Kasumi-1 (cell line): ENCODE data around the gene FPR1.

Experiments
- DNase-seq, 2 experiments: peaks; one replicate each; lab custom pipeline; 2025; lab: John Stamatoyannopoulos, UW

FPR1 gene

DNA sequence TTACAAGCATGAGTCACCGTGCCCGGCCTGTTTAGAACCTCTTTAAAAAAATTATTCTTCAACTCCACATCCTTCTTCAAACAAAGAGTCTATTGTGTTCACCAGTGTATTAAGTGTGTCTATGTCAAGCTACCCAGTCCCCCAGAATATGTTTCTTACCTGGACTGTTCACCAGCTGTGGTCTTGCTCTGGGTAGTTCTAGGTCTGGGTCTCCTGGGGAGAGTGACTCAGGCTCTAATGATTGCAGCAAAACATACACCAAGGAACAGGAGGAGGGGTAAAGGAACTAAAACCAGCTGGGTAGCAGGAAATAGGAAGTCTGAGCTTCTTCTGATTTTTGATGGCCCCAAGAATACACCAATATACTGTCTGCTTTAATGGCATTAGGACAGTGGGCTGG, at the start of gene FPR1:
FPR1 (minus strand) TSS at position 224 of the 400 bp plus-strand sequence. CDS start 4,884 bp downstream, outside the sequence.
- peak; percentile 33 to 50 for DNase-seq

- DNase-seq = no peak
Observed at GRCh38 chr19:51800473-51801244, 49.0 kb upstream of the FPR1 start.

DNA sequence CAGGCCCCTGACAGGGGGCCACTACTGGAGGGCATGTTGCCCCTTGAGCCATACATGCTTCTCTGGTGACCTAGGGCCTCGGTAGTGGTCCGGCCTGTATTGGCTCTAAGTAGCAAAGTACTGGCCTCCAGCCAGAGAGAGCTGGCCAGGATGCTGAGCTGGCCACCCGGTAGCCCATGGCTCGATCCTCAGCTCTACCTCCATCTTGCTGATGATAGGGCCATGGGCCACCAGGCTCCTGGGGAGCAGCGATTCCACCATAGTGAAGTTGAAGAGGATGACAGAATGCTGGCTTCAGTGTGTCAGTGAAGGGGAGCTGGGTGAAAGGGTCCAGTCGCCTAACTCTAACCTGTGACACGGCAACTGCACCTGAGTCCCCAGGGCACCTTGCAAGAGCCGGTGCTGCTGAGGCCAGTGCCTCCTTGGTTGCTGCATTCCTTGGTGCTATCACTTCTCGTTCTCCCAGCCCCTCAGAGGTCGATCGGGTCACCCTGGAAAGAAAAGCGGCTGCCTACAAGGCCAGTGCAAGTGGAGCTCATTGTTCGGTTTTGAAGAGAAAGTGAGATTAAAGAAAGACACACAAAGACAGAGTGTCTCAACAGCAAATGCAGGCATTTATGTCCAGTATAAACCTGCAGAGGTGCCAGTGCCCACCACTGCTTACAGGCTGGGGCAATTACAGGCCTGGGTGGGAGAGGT, 48.2 kb upstream of the FPR1 start:
- DNase-seq = no peak

- peak; percentile 74 to 78 for DNase-seq
Observed at GRCh38 chr19:51799034-51799773, 47.5 kb upstream of the FPR1 start.

DNA sequence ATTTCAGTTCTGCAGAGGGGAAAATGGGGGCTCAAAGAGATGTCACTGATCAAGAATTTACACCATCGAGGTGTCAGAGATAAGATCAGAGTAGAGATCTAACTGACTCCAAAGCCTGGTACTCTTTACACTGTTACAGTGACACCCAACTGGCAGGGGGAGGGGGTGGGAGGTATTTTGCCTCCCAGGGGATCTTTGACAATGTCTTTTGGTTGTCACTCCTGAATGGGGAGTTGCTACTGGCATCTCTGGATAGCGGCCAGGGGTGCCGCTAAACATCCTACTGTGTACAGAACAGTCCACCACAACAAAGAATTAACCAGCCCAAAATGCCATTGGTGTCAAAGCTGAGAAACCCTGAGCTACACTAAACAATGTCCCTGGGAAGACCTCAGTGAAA, 46.4 kb upstream of the FPR1 start:
- DNase-seq = no peak

DNA sequence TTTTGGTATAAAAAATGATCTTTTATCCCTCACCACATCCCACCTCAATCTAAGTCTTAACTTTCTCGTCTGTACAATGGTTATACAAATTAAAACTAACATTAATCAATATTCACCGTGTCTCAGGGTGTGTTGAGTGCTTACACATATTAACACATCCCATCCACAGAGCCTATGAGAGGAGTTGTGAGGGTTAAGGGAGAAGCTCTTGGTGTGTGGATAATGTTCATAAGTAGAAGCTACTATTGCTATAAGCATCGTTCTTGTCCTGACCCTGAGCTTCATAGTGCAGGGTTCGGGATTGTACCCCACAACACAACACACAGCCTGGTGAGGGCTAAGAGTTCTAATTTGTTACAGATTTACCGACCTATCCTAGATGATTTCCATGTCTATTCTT, 45.8 kb upstream of the FPR1 start:
- no peak for DNase-seq

DNA sequence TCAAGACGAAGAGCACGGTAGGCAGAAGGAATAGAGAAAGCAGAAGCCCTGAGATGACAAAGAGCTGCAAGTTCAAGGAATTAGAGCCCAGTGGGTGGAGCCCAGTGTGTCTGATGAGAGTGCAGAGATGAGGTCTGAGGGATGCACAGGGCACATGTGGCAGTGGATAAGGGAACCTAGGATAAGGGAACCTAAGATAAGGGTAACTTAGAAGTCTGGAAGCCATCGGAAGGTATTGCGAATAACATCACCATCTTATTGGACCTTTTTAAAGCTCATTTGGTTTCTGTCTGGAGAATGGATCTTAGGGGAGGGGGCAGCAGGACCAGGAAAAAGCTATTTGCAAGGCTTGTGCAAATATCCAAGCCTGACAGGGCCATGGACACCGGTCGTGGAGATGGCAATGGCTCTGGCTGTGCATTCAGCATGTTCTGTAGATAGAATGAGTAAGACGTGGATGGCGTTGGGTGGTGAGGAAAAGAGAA, 44.6 kb upstream of the FPR1 start:
- DNase-seq = no peak

DNA sequence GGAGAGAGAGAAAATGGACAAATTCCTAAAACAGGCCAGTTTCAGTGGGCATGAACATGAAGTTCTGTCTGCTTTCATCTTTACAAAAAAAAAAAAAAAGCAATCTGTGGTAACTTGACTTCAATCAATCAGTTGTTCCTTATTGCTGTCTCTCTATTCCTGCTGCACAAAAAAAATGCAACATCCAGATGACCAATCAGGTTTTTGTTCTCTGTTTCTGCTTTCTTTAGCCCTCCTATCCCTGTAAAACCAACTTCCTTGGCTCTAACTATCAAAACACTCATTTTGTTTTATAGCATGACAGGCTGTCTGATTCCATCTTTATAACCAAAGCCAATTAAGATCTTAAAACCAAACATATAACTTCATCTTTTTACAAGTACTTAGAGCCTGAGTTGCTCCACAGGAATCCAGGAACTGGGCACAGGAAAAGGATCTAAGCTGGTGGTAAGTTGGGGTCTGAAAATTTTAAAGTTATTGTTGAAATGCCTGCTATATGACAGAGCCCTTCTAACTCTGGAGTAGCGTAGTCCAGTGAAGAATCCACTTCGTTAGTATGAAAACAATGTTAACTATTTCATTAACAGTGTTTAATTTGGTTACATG, 43.3 kb upstream of the FPR1 start, which contains the start of gene FPR3:
FPR3 (plus strand) TSS at position 273 of the 606 bp plus-strand sequence. CDS start 28,592 bp downstream, outside the sequence.
- no peak for DNase-seq

DNA sequence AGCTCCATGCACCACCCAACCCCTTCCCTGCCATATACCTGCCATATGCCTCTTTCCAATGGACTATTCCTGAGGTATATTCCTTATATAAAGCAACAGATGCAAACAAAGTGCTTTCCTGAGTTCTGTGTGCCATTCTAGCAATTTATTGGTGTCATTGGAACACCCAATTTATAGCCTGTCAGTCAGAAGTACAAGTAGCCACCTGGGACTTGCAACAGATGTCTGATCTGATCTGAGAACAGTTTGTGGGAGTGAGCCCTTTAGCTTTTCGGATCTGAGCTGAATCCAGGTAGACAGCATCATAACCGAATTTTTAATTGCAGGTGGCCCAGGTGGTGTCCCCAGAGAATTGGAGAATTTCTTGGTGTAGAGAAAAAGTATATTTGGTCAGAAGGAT, 42.3 kb upstream of the FPR1 start:
- DNase-seq = no peak

GRCh38 chr19:51792932-51793331, 41.3 kb upstream of the FPR1 start:
- DNase-seq = no peak

- no peak for DNase-seq
Observed at GRCh38 chr19:51789061-51789795, 37.5 kb upstream of the FPR1 start.

DNA sequence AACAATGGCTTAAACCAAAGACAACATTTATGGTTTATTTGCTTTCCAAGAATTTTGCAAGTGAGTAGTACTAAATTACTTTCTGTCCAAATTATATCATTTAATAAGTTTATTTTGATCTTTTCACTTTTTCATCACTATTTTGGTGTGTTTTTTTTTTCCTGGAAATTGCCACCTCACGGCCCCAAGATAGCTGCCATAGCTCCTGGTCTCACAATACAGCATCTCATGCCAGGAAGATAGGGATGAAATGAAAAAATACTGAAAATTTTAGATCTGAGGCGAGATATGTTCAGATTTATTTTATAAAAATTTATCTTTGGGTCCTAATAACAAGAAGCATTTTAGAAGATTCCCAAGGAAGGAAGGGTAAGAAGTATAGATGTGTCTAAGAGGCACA, 36.4 kb upstream of the FPR1 start:
- DNase-seq = no peak

DNA sequence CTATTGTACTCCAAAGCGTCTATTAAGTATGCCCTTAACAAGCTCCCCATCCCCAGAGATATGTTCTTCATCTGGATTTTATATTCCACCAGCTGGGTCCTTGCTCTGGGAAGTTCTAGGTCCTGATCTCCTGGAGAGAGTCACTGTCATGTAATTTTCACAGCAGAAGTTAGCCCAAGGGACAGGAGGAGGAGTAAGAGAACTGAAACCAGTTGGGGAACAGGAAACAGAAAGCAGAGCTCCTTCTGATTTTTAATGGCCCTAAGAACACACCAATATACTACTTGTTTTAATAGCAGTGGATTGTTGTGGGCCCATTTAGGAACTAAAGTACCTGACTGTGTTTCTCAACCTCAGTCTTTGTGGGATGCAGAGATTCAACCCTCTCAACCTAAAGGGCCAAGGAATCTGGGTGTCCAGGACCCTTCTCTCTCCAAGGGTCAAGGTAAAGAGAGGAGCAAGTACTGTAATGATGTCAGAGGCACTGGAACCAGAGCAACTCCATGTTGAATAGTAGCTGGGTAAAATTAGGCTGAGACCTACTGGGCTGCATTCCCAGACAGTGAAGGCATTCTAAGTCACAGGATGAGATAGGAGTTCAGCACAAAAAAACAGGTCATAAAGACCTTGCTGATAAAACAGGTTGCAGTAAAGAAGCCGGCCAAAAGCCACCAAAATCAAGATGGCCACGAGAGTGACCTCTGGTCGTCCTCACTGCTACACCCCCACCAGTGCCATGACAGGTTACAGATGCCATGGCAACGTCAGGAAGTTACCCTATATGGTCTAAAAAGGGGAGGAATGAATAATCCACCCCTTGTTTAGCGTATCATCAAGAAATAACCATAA, 35.2 kb upstream of the FPR1 start:
- no peak for DNase-seq

DNA sequence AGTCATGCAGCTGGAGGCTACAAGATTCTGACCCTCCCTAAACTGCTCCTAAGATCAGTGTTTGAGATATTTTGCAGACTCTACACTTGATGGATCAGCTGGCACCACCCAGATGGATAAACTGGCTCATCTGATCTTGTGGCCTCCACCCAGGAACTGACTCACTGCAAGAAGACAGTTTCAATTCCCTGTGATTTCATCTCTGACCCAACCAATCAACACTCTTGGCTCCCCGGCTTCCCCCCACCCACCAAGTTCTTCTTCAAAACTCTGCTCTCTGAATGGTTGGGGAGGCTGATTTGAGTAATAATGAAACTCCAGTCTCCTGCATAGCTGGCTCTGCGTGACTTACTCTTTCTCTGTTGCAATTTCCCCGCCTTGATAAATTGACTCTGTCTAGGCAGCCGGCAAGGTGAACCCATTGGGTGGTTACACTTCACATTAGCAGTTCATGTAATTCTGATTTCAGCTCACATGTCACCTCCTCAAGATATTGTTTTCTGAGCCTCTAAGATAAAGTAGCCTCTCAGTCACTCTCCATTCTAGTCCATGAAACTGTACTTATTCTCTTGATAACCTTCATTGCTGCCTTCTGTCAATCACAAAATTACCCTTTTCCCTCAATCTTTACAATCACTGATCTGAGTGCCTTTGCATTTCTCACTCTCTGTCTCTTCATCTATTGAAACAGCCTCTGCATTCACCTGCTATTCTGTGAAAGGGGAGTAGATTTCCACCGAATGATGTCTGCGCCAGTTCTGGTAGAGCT, 33.4 kb upstream of the FPR1 start:
- DNase-seq = peak in 1 of 2 experiments; percentile 5

- no peak for DNase-seq
Observed at GRCh38 chr19:51784109-51784785, 32.6 kb upstream of the FPR1 start.

- peak; percentile 95 to 98 for DNase-seq
Observed at GRCh38 chr19:51783372-51783771, 31.7 kb upstream of the FPR1 start.

DNA sequence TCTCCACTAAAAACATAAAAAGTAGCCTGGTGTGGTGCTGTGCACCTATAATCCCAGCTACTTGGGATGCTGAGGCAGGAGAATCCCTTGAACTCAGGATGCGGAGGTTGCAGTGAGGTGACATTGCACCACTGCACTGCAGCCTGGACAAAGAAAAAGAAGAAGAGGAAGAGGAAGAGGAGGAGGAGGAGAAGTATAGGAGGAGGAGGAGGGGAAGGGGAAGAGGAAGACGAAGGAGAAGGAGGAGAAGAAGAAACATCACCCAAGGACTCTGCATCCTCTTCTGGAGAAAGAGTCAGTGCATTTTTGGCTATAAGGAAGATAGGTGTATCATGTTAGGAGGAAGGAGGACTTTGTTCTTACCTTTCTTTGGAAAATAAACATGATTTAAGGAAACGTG, 30.3 kb upstream of the FPR1 start:
- DNase-seq = no peak

- peak; percentile 6 to 29 for DNase-seq
Observed at GRCh38 chr19:51780270-51780669, 28.6 kb upstream of the FPR1 start.

- DNase-seq = no peak
Observed at GRCh38 chr19:51779703-51780102, 28.0 kb upstream of the FPR1 start.
